PC-3 (cell line): ENCODE measurements around the gene CORO2B. TPM values are rescaled to one million over a fixed set of nuclear protein-coding genes. Genes with fewer than 3 reads are reported as not detected.

Experiments
- ATAC-seq: fragments of 200-7000 bp; cut with Tn5 transposase; 2 replicates; pipeline ENCODE4 v1.9.1; 2020; ENCODE audit warnings: mild to moderate bottlenecking, moderate library complexity
- BruUV-seq: library from RNA; stranded (reverse); fragments of 400-500 nt; replicated peaks from 2 replicates; lab custom pipeline; 2021; lab: Mats Ljungman, UMichigan
- CTCF ChIA-PET: fragments of 300-600 bp; sonication (Branson Sonifier 250); formaldehyde crosslinking; loops from one replicate; lab custom pipeline; 2022; ENCODE audit warnings: antibody characterized with exemption; lab: Charles Lee
- POLR2A ChIA-PET: fragments of 300-600 bp; sonication (Branson Sonifier 250); formaldehyde crosslinking; loops from one replicate; lab custom pipeline; 2022; ENCODE audit warnings: antibody characterized with exemption; ENCODE audit not compliant: unreplicated experiment; lab: Charles Lee
- DNase-seq: peaks from one replicate; pipeline ENCODE4 v3.0.0-alpha.2; 2015
- H2AFZ ChIP-seq: fragments of 300-600 bp; sonication (generic); 2 replicates; pipeline ENCODE4 v1.6.0; 2016; ENCODE audit warnings: antibody characterized with exemption, low read length
- H3F3A ChIP-seq: fragments of 300-600 bp; sonication (generic); one replicate; pipeline ENCODE4 v1.6.0; 2017; ENCODE audit warnings: antibody characterized with exemption, low read length, control low read depth, mild to moderate bottlenecking; ENCODE audit not compliant: unreplicated experiment
- H3K27ac ChIP-seq: fragments of 300-600 bp; sonication (generic); 2 replicates; pipeline ENCODE4 v1.5.1; 2016; ENCODE audit warnings: mild to moderate bottlenecking, low read length
- H3K27me3 ChIP-seq: fragments of 300-600 bp; sonication (generic); 2 replicates; pipeline ENCODE4 v1.6.1; 2016; ENCODE audit warnings: low read length, mixed read lengths
- H3K36me3 ChIP-seq: fragments of 300-600 bp; sonication (generic); 2 replicates; pipeline ENCODE4 v1.6.1; 2016; ENCODE audit warnings: low read depth, mixed run types, low read length, mixed read lengths
- H3K4me1 ChIP-seq: fragments of 300-600 bp; sonication (generic); 2 replicates; pipeline ENCODE4 v1.5.1; 2016; ENCODE audit warnings: low read length; ENCODE audit not compliant: insufficient read depth
- H3K4me2 ChIP-seq: fragments of 300-600 bp; sonication (generic); 2 replicates; pipeline ENCODE4 v1.6.0; 2016; ENCODE audit warnings: low read length
- H3K4me3 ChIP-seq: fragments of 300-600 bp; sonication (generic); 2 replicates; pipeline ENCODE4 v1.5.1; 2016; ENCODE audit warnings: mild to moderate bottlenecking, low read length, mixed read lengths
- H3K79me2 ChIP-seq: fragments of 300-600 bp; sonication (generic); 2 replicates; pipeline ENCODE4 v1.6.1; 2017; ENCODE audit warnings: low read length, mixed read lengths
- H3K9ac ChIP-seq: fragments of 300-600 bp; sonication (generic); 2 replicates; pipeline ENCODE4 v1.6.0; 2016; ENCODE audit warnings: mild to moderate bottlenecking, low read length
- H3K9me2 ChIP-seq: fragments of 300-600 bp; sonication (generic); replicated peaks from 2 replicates; pipeline ENCODE4 v1.6.1; 2016; ENCODE audit warnings: mixed run types, low read length, mixed read lengths
- H3K9me3 ChIP-seq: fragments of 300-600 bp; sonication (generic); 2 replicates; pipeline ENCODE4 v1.6.1; 2016; ENCODE audit warnings: low read length, mixed read lengths
- H4K20me1 ChIP-seq: fragments of 300-600 bp; sonication (generic); 2 replicates; pipeline ENCODE4 v1.6.1; 2016; ENCODE audit warnings: low read length, mixed read lengths
- EZH2 ChIP-seq: fragments of 300-600 bp; sonication (generic); IDR thresholded peaks from one replicate; pipeline ENCODE4 v1.6.1; 2017; ENCODE audit warnings: antibody characterized with exemption, mild to moderate bottlenecking, low read length; ENCODE audit not compliant: unreplicated experiment
- EZH2phosphoT487 ChIP-seq: fragments of 300-600 bp; sonication (generic); IDR thresholded peaks from 2 replicates; pipeline ENCODE4 v1.6.1; 2018; ENCODE audit warnings: mild to moderate bottlenecking, antibody characterized with exemption, low read length, borderline replicate concordance
- intact Hi-C: fragments of 100-400 bp; cut with micrococcal nuclease; formaldehyde crosslinking; loops from 2 replicates; pipeline ENCODE4 v1.9.0; 2023
- total RNA-seq: library from RNA; depleted of rRNA; stranded (reverse); fragments of >200 nt; gene quantifications from 2 replicates; pipeline ENCODE4 v1.2.3, GENCODE V29; 2014
- TF ChIP-seq, protein P1 (sequence below): fragments of 300-600 bp; sonication (generic); conservative IDR thresholded peaks from 2 replicates; pipeline ENCODE4 v1.5.1; 2017; ENCODE audit warnings: antibody characterized with exemption, low read depth, mild to moderate bottlenecking, low read length

CORO2B gene
- total RNA-seq, 1 experiment from 2014 or later, result 0.66 TPM

GRCh38 chr15:68682330-68682729, 103.5 kb downstream of the CORO2B start:
- POLR2A ChIA-PET, result no interaction called here
- H3K27me3 ChIP-seq, result no peaks in the 10 kb centered on the region
- no peak overlapping the region for H3K27ac ChIP-seq
- BruUV-seq, result no TSS peak
- H3K36me3 ChIP-seq, result no peaks in the 10 kb centered on the region
- no peak overlapping the region for H2AFZ ChIP-seq
- H3K79me2 ChIP-seq, result no peaks in the 10 kb centered on the region
- H3K4me1 ChIP-seq, result no peaks in the 10 kb centered on the region
- no peaks in the 10 kb centered on the region for H3K9me3 ChIP-seq
- H3K4me3 ChIP-seq, result no peak overlapping the region
- no peak overlapping the region for H3K4me2 ChIP-seq
- CTCF ChIA-PET, result no interaction called here
- no peaks in the 10 kb centered on the region for H3K9me2 ChIP-seq
- H3K9ac ChIP-seq, result no peak overlapping the region
- no peak for DNase-seq
- TF ChIP-seq EZH2phosphoT487, result no peak
- TF ChIP-seq, protein P1, sequence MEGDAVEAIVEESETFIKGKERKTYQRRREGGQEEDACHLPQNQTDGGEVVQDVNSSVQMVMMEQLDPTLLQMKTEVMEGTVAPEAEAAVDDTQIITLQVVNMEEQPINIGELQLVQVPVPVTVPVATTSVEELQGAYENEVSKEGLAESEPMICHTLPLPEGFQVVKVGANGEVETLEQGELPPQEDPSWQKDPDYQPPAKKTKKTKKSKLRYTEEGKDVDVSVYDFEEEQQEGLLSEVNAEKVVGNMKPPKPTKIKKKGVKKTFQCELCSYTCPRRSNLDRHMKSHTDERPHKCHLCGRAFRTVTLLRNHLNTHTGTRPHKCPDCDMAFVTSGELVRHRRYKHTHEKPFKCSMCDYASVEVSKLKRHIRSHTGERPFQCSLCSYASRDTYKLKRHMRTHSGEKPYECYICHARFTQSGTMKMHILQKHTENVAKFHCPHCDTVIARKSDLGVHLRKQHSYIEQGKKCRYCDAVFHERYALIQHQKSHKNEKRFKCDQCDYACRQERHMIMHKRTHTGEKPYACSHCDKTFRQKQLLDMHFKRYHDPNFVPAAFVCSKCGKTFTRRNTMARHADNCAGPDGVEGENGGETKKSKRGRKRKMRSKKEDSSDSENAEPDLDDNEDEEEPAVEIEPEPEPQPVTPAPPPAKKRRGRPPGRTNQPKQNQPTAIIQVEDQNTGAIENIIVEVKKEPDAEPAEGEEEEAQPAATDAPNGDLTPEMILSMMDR, result no peak
- no peak for TF ChIP-seq EZH2
- no peaks in the 10 kb centered on the region for H3F3A ChIP-seq
- no peaks in the 10 kb centered on the region for H4K20me1 ChIP-seq
- ATAC-seq, result no peak
- intact Hi-C loops, result no loop called here

GRCh38 chr15:68683026-68683425, 104.2 kb downstream of the CORO2B start:
- Histone ChIP-seq H3K27me3 (no peaks in the 10 kb centered on the region), H2AFZ (no peak overlapping the region), H3K9me3 (no peaks in the 10 kb centered on the region), H3K9me2 (no peaks in the 10 kb centered on the region), H3K4me2 (no peak overlapping the region), H3F3A (no peaks in the 10 kb centered on the region), H3K27ac (no peak overlapping the region), H3K79me2 (no peaks in the 10 kb centered on the region), H3K4me3 (no peak overlapping the region), H4K20me1 (no peaks in the 10 kb centered on the region), H3K4me1 (no peaks in the 10 kb centered on the region), H3K9ac (no peak overlapping the region), H3K36me3 (no peaks in the 10 kb centered on the region)
- no peak for TF ChIP-seq EZH2phosphoT487
- TF ChIP-seq EZH2, result no peak
- TF ChIP-seq, protein P1, result no peak
- ChIA-PET CTCF (no interaction called here), POLR2A (no interaction called here)
- intact Hi-C loops, result no loop called here
- DNase-seq, result no peak
- BruUV-seq, result no TSS peak
- no peak for ATAC-seq

- DNase-seq (no peak), ATAC-seq (no peak)
- no TSS peak for BruUV-seq
- intact Hi-C loops, result no loop called here
- no peak overlapping the region for H2AFZ ChIP-seq
- no peak overlapping the region for H3K9ac ChIP-seq
- H3K27ac ChIP-seq, result no peak overlapping the region
- H3K79me2 ChIP-seq, result no peaks in the 10 kb centered on the region
- no peak overlapping the region for H3K4me3 ChIP-seq
- ChIA-PET CTCF (no interaction called here), POLR2A (no interaction called here)
- no peak for TF ChIP-seq EZH2
- no peak for TF ChIP-seq EZH2phosphoT487
- TF ChIP-seq, protein P1, result no peak
- H3K27me3 ChIP-seq, result no peaks in the 10 kb centered on the region
- no peaks in the 10 kb centered on the region for H3K9me3 ChIP-seq
- H3K9me2 ChIP-seq, result no peaks in the 10 kb centered on the region
- H3F3A ChIP-seq, result no peaks in the 10 kb centered on the region
- no peak overlapping the region for H3K4me2 ChIP-seq
- no peaks in the 10 kb centered on the region for H3K36me3 ChIP-seq
- no peaks in the 10 kb centered on the region for H4K20me1 ChIP-seq
- H3K4me1 ChIP-seq, result no peaks in the 10 kb centered on the region
Observed at GRCh38 chr15:68683551-68683950, 104.8 kb downstream of the CORO2B start.
